Activated naive CD4-positive, alpha-beta T cell treated with Interleukin-2 at 50 U/mL for 16 hours (primary cell): ENCODE results near the gene HTRA3.

Experiments
- DNase-seq: peaks from one replicate; pipeline ENCODE4 v3.0.0-alpha.2; 2020

The HTRA3 gene

DNA sequence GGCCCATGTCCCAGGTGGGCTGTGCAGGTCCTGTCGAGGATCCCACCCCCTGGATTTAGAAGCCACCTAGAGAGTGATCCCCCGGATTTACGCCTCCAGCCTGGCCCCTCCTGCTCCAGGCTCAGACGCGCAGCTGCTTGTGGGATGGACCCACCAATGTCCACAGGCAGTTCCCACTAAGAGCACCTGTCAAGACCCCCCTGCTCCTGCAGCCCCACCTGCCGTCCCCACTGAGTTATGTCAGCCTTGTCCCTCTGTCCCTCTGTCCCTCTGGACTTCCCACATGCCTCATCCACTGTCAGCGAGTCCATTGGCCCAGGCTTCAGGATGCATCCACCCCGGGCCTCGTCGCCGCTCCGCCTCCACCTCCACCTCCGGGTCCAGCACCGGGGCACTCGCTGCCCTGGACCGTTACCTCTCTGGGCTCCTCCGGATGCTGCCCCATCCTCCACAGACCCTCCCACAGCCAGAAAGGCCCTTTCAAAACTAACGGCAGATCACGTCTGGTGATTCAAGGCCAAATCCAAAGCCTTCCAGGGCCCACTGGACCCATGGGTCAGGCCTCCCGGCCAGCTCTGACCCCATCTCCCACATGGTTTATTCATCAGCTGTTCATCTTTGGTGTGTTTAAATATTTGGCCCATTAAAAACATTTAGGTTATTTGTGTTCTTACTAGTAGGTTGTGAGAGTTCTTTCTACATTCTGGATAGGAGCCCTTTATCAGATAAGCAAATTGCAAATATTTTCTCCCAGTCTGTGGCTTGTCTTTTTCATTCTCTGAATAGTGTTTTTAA, 28.3 kb downstream of the HTRA3 start:
- DNase-seq: no peak

DNA sequence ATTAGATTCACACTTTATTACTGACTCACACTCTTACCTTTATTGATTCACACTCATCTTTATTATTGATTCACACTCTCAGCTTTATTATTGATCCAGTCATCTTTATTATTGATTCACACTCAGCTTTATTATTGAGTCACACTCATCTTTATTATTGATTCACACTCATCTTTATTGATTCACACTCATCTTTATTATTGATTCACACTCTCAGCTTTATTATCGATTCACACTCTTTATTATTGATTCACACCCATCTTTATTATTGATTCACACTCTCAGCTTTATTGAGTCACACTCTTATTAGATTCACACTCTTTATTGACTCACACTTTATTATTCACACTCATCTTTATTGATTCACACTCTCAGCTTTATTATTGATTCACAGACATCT, 31.3 kb downstream of the HTRA3 start:
- DNase-seq: no peak

DNA sequence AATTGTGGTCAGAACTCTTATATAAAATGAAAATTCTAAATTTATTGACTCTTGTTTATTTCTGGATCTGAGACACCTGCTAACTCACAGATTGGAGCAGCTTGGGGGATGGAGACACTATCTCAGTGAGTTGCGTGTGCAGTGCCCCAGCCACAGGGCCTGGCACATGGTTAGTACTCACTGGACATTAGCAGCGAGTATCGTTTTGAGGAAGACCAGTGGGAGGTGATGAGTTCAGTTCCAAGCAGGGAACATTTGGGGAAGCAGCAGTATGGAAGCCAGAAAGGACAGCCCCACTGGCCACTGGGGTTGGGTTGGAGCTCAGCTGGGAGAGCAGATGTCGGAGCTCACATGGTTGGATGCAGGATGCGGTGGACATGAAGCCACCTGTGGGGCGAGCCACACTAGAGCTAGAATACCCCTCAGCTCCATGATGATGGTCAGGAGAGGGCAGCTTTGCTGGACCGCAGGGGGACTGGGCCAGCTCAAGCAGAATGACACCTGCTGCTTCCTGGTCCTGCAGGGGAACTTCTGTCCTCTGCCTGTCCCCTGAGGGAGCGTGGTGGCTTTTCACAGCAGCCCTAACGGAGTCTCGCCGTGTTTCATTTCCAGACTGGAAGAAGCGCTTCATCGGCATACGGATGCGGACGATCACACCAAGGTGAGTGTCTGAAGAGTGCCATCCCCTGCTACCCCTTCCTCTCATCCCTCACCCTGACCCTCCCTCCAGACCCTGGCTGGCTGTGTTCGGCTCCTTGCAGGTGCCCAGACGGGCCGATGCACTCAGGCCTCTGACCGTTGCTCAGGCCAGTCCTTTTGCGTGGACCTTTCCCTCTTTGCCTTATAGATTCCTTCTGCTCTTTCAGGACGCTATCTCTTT, 32.5 kb downstream of the HTRA3 start:
- DNase-seq: no peak

DNA sequence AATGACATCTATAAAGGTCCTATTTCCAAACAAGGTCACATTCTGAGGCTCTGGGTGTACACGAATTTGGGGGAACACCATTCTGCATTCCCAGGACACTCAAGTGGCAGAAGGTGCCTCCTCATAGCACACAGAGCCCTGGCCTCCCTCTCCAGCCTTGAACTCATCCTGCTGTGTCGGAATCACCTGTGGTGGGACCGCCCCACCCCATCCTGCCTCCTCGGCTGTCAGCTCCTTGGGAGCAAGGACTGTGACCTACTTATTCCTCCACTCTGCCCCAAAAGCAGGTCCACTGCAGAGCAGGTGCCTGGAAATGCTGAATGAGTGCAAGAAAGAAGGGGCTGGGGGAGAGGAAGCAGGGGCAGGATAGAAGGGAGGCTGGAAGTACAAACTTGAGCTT, 33.5 kb downstream of the HTRA3 start:
- DNase-seq: no peak

DNA sequence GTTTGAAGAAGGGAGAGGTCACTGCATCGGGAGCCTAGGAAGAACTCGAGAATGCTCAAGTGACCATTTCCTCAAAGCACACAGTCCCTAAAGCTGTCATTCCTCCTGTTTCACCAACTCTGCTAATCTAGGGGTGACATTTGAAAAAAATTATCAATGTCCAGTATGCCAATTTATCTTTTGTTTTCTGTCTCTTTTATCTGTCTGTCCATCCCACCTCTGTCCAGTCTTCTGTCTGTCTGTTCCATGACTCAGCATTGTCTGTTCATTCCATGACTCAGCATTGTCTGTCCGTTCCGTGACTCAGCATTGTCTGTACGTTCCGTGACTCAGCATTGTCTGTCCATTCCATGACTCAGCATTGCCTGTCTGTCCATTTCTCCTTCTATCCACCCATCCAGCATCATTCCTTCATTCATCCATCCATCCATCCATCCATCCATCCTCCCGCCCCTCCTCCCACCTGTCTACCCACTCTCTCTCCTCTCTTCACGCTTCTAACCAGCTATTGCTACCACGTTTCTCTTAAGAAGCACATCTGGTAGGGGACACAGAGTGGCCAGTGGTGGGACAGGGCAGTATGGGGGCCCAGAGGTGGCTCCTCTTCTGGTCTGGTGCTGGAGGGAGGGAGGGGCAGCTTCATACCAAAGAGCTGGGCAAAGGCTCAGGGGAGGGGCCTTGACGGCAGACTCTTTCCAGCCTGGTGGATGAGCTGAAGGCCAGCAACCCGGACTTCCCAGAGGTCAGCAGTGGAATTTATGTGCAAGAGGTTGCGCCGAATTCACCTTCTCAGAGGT, 34.1 kb downstream of the HTRA3 start:
- no peak for DNase-seq

DNA sequence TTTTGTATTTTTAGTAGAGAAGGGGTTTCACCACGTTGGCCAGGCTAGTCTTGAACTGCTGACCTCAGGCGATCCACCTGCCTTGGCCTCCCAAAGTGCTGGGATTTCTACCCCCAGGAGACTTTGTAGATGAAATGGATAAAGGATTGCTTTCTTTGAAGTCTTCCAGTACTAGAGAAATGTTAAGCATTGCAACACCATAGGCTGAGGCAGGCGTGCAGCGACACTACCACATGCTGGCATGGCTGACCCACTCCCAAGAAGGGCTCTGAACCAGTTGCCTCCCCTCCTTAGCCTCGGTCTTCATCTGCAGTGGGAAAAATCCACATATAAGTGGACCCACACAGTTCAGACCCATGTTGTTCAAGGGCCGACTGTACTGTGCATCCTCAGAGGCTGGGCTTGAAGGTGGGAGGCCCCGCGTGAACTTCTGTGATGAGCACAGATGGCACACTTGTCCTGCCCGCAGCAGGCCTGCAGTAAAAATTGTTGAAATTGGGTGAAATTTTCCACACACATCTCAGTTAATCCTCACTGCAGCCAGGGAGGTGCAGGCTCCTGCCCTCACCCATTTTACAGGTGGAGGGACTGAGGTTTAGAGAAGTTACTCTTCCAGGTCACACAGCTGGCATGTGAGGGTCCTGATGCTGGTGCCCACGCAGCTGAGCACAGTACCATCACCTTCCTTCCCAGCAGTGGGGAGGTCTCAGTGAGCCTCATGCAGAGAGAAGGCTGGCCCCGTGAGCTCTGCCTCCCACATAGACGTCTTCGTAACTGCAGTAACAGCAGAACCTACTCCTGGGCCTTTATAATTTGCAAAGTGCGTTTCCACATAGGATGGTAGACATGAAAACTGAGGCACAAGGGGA, 35.5 kb downstream of the HTRA3 start:
- no peak for DNase-seq

DNA sequence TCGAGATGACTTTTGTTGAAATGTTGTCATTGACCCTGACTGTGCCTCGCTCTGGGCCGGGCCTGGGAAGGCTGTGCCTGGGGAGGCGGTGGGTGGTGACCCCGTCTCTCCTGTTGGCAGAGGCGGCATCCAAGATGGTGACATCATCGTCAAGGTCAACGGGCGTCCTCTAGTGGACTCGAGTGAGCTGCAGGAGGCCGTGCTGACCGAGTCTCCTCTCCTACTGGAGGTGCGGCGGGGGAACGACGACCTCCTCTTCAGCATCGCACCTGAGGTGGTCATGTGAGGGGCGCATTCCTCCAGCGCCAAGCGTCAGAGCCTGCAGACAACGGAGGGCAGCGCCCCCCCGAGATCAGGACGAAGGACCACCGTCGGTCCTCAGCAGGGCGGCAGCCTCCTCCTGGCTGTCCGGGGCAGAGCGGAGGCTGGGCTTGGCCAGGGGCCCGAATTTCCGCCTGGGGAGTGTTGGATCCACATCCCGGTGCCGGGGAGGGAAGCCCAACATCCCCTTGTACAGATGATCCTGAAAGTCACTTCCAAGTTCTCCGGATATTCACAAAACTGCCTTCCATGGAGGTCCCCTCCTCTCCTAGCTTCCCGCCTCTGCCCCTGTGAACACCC, 36.4 kb downstream of the HTRA3 start:
- DNase-seq: no peak

DNA sequence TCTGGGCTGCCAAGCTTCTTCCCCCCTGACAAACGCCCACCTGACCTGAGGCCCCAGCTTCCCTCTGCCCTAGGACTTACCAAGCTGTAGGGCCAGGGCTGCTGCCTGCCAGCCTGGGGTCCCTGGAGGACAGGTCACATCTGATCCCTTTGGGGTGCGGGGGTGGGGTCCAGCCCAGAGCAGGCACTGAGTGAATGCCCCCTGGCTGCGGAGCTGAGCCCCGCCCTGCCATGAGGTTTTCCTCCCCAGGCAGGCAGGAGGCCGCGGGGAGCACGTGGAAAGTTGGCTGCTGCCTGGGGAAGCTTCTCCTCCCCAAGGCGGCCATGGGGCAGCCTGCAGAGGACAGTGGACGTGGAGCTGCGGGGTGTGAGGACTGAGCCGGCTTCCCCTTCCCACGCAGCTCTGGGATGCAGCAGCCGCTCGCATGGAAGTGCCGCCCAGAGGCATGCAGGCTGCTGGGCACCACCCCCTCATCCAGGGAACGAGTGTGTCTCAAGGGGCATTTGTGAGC, 37.0 kb downstream of the HTRA3 start:
- DNase-seq: no peak

DNA sequence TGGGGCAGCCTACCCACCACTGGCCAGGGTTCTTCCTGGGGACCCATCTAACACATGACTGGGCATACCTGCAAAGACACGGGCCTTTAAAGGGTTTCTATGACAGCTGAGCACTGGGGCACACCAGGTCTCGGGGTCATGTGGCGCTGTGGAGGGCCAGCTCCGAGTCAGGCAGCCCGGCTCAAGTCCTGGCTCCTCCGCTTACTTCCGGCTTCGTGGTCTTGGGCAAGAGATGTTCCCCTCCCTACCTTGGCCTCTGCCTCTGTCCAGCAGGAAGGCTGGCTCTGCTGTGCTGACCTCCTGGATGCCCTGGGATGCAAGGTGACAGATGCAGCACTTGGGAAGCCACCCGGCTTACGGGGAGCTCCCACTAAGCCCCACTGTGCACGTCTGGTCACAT, 37.6 kb downstream of the HTRA3 start:
- no peak for DNase-seq

DNA sequence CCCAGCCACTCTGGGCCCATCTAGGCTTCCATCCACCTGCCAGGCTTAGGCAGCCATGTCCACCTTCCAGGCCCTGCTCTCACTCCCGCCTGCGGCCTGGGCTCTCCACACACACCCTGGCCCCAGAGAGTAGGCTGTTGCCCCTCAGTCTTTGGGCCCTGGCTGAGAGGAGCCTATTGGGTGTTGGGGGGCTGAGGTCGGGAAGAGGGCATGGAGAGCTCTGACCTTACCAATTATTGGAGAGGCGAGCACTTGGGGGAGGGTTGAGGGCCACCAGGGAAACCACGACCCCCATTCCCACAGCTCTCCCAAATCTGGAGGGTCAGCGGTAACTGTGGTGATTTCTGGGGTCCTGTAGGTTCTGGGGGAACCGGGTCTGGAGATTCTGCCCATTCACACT, 38.2 kb downstream of the HTRA3 start:
- no peak for DNase-seq

DNA sequence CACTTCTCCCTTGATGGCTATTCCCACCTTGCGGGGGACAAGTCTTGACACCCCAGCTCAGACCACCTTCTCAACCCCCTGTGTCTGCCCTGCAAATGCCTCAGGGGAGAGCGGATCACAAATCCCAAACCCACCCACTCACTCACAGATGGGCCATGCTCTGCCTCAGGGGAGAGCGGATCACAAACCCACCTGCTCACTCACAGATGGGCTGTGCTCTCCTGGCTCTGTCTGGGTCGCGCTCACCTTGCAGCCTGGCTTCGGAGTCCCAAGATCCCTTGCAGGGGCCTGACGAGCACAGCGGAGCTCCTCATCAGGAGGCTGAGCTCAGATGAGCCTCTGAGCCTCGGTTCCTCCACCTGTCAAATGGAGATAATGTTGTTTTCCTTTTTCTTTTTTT, 38.6 kb downstream of the HTRA3 start:
- DNase-seq: no peak

DNA sequence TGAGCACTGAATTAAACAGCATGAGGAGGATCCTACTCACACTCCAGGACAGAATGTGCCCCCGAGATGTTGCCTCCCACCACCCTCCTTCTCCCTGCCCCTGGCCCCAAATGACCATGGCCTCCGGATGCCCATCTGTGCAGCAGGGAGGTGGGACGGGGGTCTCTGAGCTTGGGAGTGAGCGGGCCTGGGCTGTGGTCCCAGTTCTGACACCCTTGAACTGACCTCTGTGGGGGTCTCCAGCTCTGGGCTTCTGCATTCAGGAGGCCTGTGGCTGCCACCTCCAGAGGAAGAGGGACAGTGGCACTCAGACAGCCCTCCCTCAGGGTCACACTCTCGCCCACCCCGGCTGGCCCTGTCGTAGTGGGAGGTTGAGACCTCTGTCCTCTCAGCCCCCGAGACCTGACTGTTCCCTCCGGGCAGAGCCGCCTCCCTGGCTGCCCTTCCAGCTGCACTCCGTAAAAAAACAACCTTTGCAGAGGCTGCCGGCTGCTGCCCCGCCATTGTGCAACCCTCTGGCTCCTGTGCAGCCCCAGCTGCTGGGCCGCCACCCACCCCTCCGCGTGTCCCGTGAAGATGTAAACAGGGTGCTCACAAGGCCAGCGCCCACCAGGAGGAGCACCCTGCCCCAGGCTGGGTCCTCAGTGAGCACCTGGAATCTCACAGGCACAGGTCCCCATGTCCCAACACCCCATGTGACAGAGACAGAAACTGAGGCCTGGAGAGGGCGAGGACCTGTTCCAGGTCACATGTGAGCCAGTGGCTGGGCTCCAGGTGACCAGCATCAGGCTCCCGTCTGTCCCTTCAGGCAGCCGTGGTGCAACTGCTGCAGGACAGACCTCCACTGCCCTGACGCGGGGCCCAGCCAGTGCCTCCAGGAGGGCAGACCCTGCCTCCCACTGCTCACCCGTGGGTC, 39.6 kb downstream of the HTRA3 start:
- DNase-seq: no peak

DNA sequence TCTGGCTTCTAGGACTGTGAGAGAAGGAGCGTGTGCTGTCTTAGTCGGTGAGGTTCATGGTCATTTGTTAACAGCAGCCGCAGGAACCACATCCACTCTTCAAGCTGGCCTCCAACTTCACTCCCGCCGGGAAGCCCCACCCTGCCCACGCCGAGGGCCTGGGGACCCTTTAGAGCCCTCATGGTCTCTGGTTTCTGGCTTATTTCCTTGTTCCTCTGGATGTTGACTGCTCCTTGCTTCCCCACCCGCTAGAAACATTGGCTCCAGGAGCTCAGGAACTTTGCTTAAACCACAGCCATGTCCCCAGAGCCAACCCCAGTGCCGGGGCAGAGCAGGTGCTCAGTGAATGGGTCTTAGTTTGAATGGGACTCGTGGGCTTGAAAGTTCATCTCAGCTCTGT, 40.8 kb downstream of the HTRA3 start:
- no peak for DNase-seq

DNA sequence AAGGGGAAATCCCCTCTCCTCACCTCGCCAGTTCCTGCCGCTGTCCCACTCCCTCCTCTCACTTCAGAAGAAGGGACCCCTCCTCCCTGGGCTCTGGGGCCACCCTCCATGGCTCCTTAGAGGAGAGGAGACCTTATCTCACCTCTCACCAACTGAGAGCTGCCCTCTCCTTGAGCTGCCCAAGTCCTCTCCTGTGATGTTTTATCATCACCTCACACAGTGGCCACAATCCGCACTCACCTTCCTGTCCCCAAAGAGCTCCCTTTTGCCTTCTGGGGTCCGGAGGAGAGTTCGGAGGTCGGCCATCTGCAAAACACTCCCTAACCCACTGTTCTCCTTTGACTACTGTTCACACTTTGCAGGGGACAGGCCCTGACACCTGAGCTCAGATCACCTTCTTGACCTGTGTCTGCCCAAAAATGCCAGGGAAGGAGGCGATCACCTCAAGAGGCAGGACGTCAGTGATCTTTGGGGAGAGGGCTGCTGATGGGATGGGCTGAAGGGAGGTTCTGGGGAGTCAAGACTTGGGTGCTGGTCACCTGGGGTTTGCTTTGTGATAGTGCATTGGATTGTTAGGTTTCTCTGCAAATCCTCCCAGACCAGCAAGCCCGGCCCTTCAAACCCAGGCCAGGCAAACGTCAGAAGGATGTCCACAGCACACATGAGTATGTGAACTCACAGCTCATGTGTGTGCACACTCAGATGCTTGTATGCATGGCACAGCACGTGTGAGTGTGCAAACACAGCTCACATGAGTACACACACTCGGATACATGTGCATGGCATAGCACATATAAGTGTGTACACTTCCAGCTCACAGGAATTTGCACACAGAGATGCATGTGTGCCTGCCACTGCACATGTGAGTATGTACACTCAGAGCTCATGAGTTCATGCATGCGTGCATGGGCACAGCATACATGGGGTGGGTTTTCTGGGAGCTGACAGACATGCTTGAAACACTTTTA, 41.8 kb downstream of the HTRA3 start:
- no peak for DNase-seq

DNA sequence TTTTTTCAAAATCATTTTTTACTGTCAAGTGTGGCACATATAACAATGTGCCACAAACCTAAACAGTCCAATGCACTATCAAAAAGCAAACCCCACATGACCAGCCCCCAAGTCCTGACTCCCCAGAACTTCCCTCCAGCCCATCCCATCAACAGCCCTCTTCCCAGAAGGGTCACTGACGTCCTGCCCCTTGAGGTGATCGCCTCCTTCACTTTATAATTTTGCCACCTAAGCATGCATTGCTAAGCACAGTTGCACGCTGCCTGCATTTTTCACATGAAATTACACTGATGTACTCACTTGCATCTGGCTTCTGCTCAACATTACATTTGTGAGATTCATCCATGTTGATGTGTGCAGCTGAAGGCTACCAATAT, 42.5 kb downstream of the HTRA3 start:
- DNase-seq: no peak

DNA sequence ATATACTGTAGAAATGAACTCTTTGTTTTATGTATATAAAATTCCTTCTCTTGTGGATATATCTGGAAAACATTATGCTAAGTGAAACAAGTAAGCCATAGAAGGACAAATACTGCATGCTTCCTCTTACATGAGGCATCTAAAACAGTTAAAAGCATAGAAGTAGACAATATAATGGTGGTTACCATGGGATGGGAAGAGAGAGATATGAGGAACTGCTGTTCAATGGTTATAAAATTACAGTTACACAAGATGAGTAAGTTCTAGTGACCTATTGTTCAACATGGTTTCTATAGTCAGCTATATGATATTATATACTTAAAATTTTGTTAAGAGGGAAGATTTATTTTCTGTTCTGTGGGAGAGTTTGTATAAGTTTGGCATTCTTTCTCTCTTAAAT, 43.4 kb downstream of the HTRA3 start:
- no peak for DNase-seq

DNA sequence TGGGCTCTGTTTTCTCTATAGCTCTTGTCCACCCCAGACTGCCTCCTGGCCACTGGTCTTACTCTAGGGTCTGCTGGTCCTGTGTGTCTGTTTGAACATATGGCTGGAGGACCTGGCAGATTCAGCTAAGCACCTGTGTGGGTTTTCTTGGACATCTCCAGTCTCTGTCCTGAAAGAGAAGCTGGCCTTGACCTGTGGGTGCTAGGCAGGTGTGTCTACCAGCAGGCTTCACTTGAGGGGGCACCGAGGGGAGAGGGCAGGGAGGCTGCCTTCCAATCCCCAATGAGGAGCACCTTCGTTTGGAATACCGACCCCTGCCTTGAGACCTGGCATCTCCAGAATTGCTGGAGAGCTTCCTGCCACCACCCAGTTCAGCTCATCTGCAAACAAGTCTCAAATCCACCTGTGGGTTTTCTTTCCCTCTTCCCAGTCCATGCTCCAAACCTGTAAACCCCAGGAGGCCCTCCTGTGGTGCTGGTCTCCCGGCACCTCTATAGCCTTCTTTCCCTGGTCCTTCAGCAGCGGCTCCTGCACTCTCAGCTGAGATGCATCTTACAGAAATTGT, 45.2 kb downstream of the HTRA3 start:
- DNase-seq: no peak

DNA sequence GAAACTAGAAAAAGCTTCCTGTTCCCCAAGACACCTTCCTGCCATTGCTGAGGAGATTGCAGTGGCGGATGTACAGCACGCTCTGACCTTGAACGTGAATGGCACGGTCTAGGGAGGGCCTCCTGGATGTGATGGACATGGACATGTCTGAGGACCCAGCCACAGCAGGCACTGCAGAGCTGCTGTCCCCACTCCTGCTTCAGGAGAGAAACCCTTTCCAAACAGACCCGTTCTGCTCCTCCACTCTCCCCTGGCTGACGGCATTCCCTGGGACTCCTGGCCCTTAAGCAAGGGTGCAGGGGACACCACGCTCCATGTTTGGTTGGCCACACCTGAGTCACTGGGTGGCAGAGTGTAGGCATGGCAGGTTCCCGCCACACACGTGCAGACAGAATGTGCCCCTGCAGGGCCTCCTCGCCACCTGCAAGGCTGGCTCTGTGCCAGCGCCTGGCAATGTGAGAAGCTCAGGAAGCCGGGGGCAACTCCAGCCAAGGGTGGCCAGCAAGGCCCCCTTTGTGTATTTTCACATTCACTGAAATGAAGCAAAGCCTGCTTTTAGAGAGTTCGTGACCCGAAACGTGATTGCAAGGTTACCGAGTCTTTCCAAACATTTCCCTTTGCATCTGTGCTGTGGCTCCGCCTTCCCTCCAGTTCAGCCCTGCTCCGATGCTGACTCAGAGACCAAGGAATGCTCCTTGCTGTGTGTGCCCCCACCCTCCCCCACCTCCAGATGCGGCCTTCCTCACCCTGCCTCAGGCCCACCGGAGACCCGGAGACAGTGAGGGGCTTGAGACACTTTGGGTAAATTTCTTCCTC, 46.1 kb downstream of the HTRA3 start:
- DNase-seq: no peak
